Fibroblast of skin of right biceps (primary cell): ENCODE data around the gene DHTKD1.
"Not testable (repeated sequence)": the region's sequence is repeated elsewhere in the genome, so short reads cannot be mapped to it uniquely, and the experiment has no call there.

Experiments used
- DNase-seq: peaks from one replicate; pipeline ENCODE4 v3.0.0-alpha.2; 2013

DHTKD1 gene

GRCh38 chr10:12063483-12063818 is 5.3 kb upstream of the DHTKD1 start:
- no peak for DNase-seq

- DNase-seq: peak; percentile 87
Measured at GRCh38 chr10:12067336-12067735, 1.4 kb upstream of the DHTKD1 start.

GRCh38 chr10:12071441-12071840 is 2.7 kb downstream of the DHTKD1 start:
- not testable (repeated sequence) for DNase-seq

GRCh38 chr10:12073526-12073925 is 4.8 kb downstream of the DHTKD1 start:
- DNase-seq: no peak

GRCh38 chr10:12077580-12078180 is 8.9 kb downstream of the DHTKD1 start:
- no peak for DNase-seq

- no peak for DNase-seq
Measured at GRCh38 chr10:12081470-12081869, 12.7 kb downstream of the DHTKD1 start.

- peak; percentile 66 for DNase-seq
Measured at GRCh38 chr10:12081879-12082557, 13.3 kb downstream of the DHTKD1 start.

- no peak for DNase-seq
Measured at GRCh38 chr10:12088919-12089318, 20.2 kb downstream of the DHTKD1 start.

GRCh38 chr10:12091421-12091820 is 22.7 kb downstream of the DHTKD1 start:
- DNase-seq: no peak

GRCh38 chr10:12097361-12097760 is 28.6 kb downstream of the DHTKD1 start:
- not testable (repeated sequence) for DNase-seq

- DNase-seq: no peak
Measured at GRCh38 chr10:12097791-12098190, 29.0 kb downstream of the DHTKD1 start.

GRCh38 chr10:12098966-12099365 is 30.2 kb downstream of the DHTKD1 start:
- DNase-seq: no peak

- no peak for DNase-seq
Measured at GRCh38 chr10:12103802-12104201, 35.0 kb downstream of the DHTKD1 start.

GRCh38 chr10:12107781-12108180 is 39.0 kb downstream of the DHTKD1 start:
- DNase-seq: no peak

- DNase-seq: no peak
Measured at GRCh38 chr10:12109286-12109685, 40.5 kb downstream of the DHTKD1 start.

GRCh38 chr10:12111528-12111927 is 42.8 kb downstream of the DHTKD1 start:
- no peak for DNase-seq

GRCh38 chr10:12113627-12114026 is 44.9 kb downstream of the DHTKD1 start:
- DNase-seq: no peak

GRCh38 chr10:12121673-12122072 is 52.9 kb downstream of the DHTKD1 start:
- no peak for DNase-seq

- DNase-seq: peak; percentile 90
Measured at GRCh38 chr10:12129222-12130111, 60.7 kb downstream of the DHTKD1 start, which contains the start of gene SEC61A2. Gene SEC61A2, plus strand, starts transcription at chr10:12129677. Its CDS starts 111 bp downstream, at chr10:12129788.

GRCh38 chr10:12130237-12130872 is 61.6 kb downstream of the DHTKD1 start:
- peak; percentile 77 for DNase-seq

GRCh38 chr10:12135631-12136030 is 66.9 kb downstream of the DHTKD1 start:
- no peak for DNase-seq

GRCh38 chr10:12140038-12140437 is 71.3 kb downstream of the DHTKD1 start:
- no peak for DNase-seq

- DNase-seq: no peak
Measured at GRCh38 chr10:12144538-12144937, 75.8 kb downstream of the DHTKD1 start.
